ENCODE results near the gene EHBP1.

EHBP1 gene

GRCh38 chr2:63048367-63049171 is 343.1 kb downstream of the EHBP1 start:
- H3K79me2 ChIP-seq (ENCODE audit: control insufficient read depth, low read length), result no peaks in the 10 kb centered on the region
- peaks cover 29% of the 10 kb centered on the region for H3K4me1 ChIP-seq (ENCODE audit: control insufficient read depth, low read length)
- no peaks in the 10 kb centered on the region for H3K36me3 ChIP-seq (ENCODE audit: control insufficient read depth, low read length)
- peaks cover 15% of the 10 kb centered on the region for H3F3A ChIP-seq (ENCODE audit: control insufficient read depth, insufficient read depth)
- H3K4me3 ChIP-seq (ENCODE audit: low read length), result 0 out of 2 replicates have a peak overlapping the region, but pooled peaks have one; percentile 62
- H3K9me3 ChIP-seq (ENCODE audit: control insufficient read depth, insufficient read depth, low read length), result no peaks in the 10 kb centered on the region
- TF ChIP-seq EZH2phosphoT487 (IDR thresholded peaks at IDR 0.05; ENCODE audit: borderline replicate concordance, low read length) (no peak), CTCF (IDR thresholded peaks at IDR 0.05; ENCODE audit: low read depth, low read length, poor library complexity, severe bottlenecking) (no peak)
- H3K27me3 ChIP-seq (ENCODE audit: control insufficient read depth, low read length), result peaks cover 50% of the 10 kb centered on the region
- 0 out of 2 replicates have a peak, but pooled peaks cover 3% of the 10 kb centered on the region for H4K20me1 ChIP-seq (ENCODE audit: control insufficient read depth, insufficient read depth, low read depth, low read length)
- H3K27ac ChIP-seq (ENCODE audit: low read depth, low read length), result no peak overlapping the region
- H3K9me2 ChIP-seq (replicated peaks; ENCODE audit: control insufficient read depth, low read length), result no peaks in the 10 kb centered on the region
- H3K4me2 ChIP-seq (ENCODE audit: low read length), result peak overlapping the region; percentile 91

- Histone ChIP-seq H3K4me2 (ENCODE audit: low read length) (peak overlapping the region; percentile 91), H3K4me3 (ENCODE audit: low read length) (peak overlapping the region; percentile 94), H3K27ac (ENCODE audit: low read depth, low read length) (no peak overlapping the region), H3K36me3 (ENCODE audit: control insufficient read depth, low read length) (no peaks in the 10 kb centered on the region), H4K20me1 (ENCODE audit: control insufficient read depth, insufficient read depth, low read depth, low read length) (0 out of 2 replicates have a peak, but pooled peaks cover 3% of the 10 kb centered on the region), H3K9me2 (replicated peaks; ENCODE audit: control insufficient read depth, low read length) (no peaks in the 10 kb centered on the region), H3K27me3 (ENCODE audit: control insufficient read depth, low read length) (peaks cover 59% of the 10 kb centered on the region), H3K4me1 (ENCODE audit: control insufficient read depth, low read length) (peaks cover 34% of the 10 kb centered on the region), H3K9me3 (ENCODE audit: control insufficient read depth, insufficient read depth, low read length) (no peaks in the 10 kb centered on the region), H3F3A (ENCODE audit: control insufficient read depth, insufficient read depth) (peaks cover 15% of the 10 kb centered on the region), H3K79me2 (ENCODE audit: control insufficient read depth, low read length) (no peaks in the 10 kb centered on the region)
- peak; percentile 62; the same call in 1 of the 2 replicates for TF ChIP-seq EZH2phosphoT487 (IDR thresholded peaks at IDR 0.05; ENCODE audit: borderline replicate concordance, low read length)
- no peak for TF ChIP-seq CTCF (IDR thresholded peaks at IDR 0.05; ENCODE audit: low read depth, low read length, poor library complexity, severe bottlenecking)
These were observed 343.9 kb downstream of the EHBP1 start for GRCh38 chr2:63049211-63049969.

GRCh38 chr2:63049970-63050333 is 344.4 kb downstream of the EHBP1 start:
- no peaks in the 10 kb centered on the region for H3K36me3 ChIP-seq (ENCODE audit: control insufficient read depth, low read length)
- 0 out of 2 replicates have a peak, but pooled peaks cover 3% of the 10 kb centered on the region for H4K20me1 ChIP-seq (ENCODE audit: control insufficient read depth, insufficient read depth, low read depth, low read length)
- peaks cover 15% of the 10 kb centered on the region for H3F3A ChIP-seq (ENCODE audit: control insufficient read depth, insufficient read depth)
- no peaks in the 10 kb centered on the region for H3K9me2 ChIP-seq (replicated peaks; ENCODE audit: control insufficient read depth, low read length)
- peaks cover 35% of the 10 kb centered on the region for H3K4me1 ChIP-seq (ENCODE audit: control insufficient read depth, low read length)
- TF ChIP-seq EZH2phosphoT487 (IDR thresholded peaks at IDR 0.05; ENCODE audit: borderline replicate concordance, low read length), result 0 out of 2 replicates have a peak, but pooled peaks have one; percentile 9
- TF ChIP-seq CTCF (IDR thresholded peaks at IDR 0.05; ENCODE audit: low read depth, low read length, poor library complexity, severe bottlenecking), result no peak
- H3K4me2 ChIP-seq (ENCODE audit: low read length), result peak overlapping the region; percentile 91
- H3K79me2 ChIP-seq (ENCODE audit: control insufficient read depth, low read length), result no peaks in the 10 kb centered on the region
- no peaks in the 10 kb centered on the region for H3K9me3 ChIP-seq (ENCODE audit: control insufficient read depth, insufficient read depth, low read length)
- H3K27me3 ChIP-seq (ENCODE audit: control insufficient read depth, low read length), result peaks cover 62% of the 10 kb centered on the region
- no peak overlapping the region for H3K27ac ChIP-seq (ENCODE audit: low read depth, low read length)
- H3K4me3 ChIP-seq (ENCODE audit: low read length), result peak overlapping the region; percentile 94
